AG10803 (cell line): Measurements from ENCODE around the gene TMEM117.

Experiments used
- DNase-seq: peaks from one replicate; pipeline ENCODE4 v3.0.0; 2010; ENCODE audit warnings: low read depth
- H3K4me3 ChIP-seq: 2 replicates; pipeline ENCODE4 v1.5.1; 2011; ENCODE audit warnings: mild to moderate bottlenecking, low read length, control low read depth
- CTCF ChIP-seq: conservative IDR thresholded peaks from 2 replicates; pipeline ENCODE4 v1.5.1; 2011; ENCODE audit warnings: mild to moderate bottlenecking, low read length, control low read depth, inconsistent platforms

The TMEM117 gene

GRCh38 chr12:43824207-43824775, 11.6 kb upstream of the TMEM117 start:
- no peak for TF ChIP-seq CTCF
- no peak overlapping the region for H3K4me3 ChIP-seq
- no peak for DNase-seq

GRCh38 chr12:43826681-43827080, 9.2 kb upstream of the TMEM117 start:
- H3K4me3 ChIP-seq, result no peak overlapping the region
- peak; percentile 35 for DNase-seq

GRCh38 chr12:43827093-43827492, 8.8 kb upstream of the TMEM117 start:
- H3K4me3 ChIP-seq, result no peak overlapping the region
- peak; percentile 27 for DNase-seq
- TF ChIP-seq CTCF, result no peak

More at GRCh38 chr12:43826681-43827080, 9.2 kb upstream of the TMEM117 start:
- TF ChIP-seq CTCF, result no peak

- H3K4me3 ChIP-seq, result no peak overlapping the region
- DNase-seq, result no peak
- no peak for TF ChIP-seq CTCF
These were observed 3.3 kb upstream of the TMEM117 start for GRCh38 chr12:43832463-43833168.

GRCh38 chr12:43835264-43835655, 621 bp upstream of the TMEM117 start:
- no peak for TF ChIP-seq CTCF
- H3K4me3 ChIP-seq, result peak overlapping the region; percentile 74
- no peak for DNase-seq

GRCh38 chr12:43836475-43836989, 651 bp downstream of the TMEM117 start:
- no peak for TF ChIP-seq CTCF
- peak; percentile 53 for DNase-seq
- H3K4me3 ChIP-seq, result peak overlapping the region; percentile 74

GRCh38 chr12:43840338-43840737, 4.5 kb downstream of the TMEM117 start:
- no peak for TF ChIP-seq CTCF
- no peak for DNase-seq

More at GRCh38 chr12:43840338-43840737, 4.5 kb downstream of the TMEM117 start:
- H3K4me3 ChIP-seq, result no peak overlapping the region
